Vagina (tissue), 2 donors: ENCODE data around the gene TARS1. TPM values are rescaled to one million over a fixed set of nuclear protein-coding genes. Genes with fewer than 3 reads are reported as not detected.
A peak's percentile ranks its signal among the peaks of the same experiment; 100 is the strongest.
"Not testable (repeated sequence)": the region's sequence is repeated elsewhere in the genome, so short reads cannot be mapped to it uniquely, and the experiment has no call there.

Source experiments
- DNase-seq, 2 donors: peaks; one replicate each; pipeline ENCODE4 v3.0.0-alpha.2; 2017; ENCODE audit errors: extremely low spot score in 2 of 2
- H3K27ac ChIP-seq: fragments of 200-600 bp; sonication (generic); one replicate; pipeline ENCODE4 v1.5.1; 2019
- H3K27me3 ChIP-seq: fragments of 200-600 bp; sonication (generic); one replicate; pipeline ENCODE4 v1.5.1; 2019
- H3K36me3 ChIP-seq, 2 donors: fragments of 200-600 bp; sonication (generic); one replicate each; pipeline ENCODE4 v1.5.1; 2017 to 2019
- H3K4me1 ChIP-seq: fragments of 200-600 bp; sonication (generic); one replicate; pipeline ENCODE4 v1.5.1; 2019
- H3K4me3 ChIP-seq, 2 donors: fragments of 200-600 bp; sonication (generic); 1 replicate in 1 of 2; 2 replicates in 1 of 2; pipeline ENCODE4 v1.5.1; 2016 to 2019
- H3K9me3 ChIP-seq: fragments of 200-600 bp; sonication (generic); one replicate; pipeline ENCODE4 v1.5.1; 2019
- CTCF ChIP-seq, 3 experiments: fragments of 450-650 bp in 2 of 3; fragments of 200-600 bp in 1 of 3; sonication (generic) in 1 of 3; IDR thresholded peaks; one replicate each; pipeline ENCODE4 v1.5.1; 2017 to 2019; ENCODE audit warnings: antibody characterized with exemption in 3 of 3, mild to moderate bottlenecking in 2 of 3, moderate library complexity in 2 of 3
- POLR2A ChIP-seq, 2 donors: fragments of 450-650 bp; IDR thresholded peaks; one replicate each; pipeline ENCODE4 v1.6.1; 2017; ENCODE audit warnings: antibody characterized with exemption in 2 of 2, mild to moderate bottlenecking in 2 of 2, moderate library complexity in 2 of 2
- POLR2AphosphoS5 ChIP-seq, 2 donors: sonication (generic); formaldehyde crosslinking; IDR thresholded peaks; one replicate each; pipeline ENCODE4 v1.9.0; 2017; ENCODE audit warnings: antibody characterized with exemption in 2 of 2, mild to moderate bottlenecking in 2 of 2, low read depth in 1 of 2; ENCODE audit not compliant: insufficient read depth in 1 of 2
- intact Hi-C: fragments of 100-400 bp; cut with DNase I; formaldehyde crosslinking; loops from one replicate; pipeline ENCODE4 v1.15.1; 2023
- total RNA-seq: library from RNA; depleted of rRNA; stranded (reverse); fragments of >200 nt; gene quantifications from one replicate; pipeline ENCODE4 v1.2.3, GENCODE V29; 2016

TARS1 gene
- total RNA-seq, 1 donor from 2014 or later, result 44.4 TPM

GRCh38 chr5:33435893-33436490 lies 4.8 kb upstream of the TARS1 start:
- intact Hi-C loops, H3K4me3 ChIP-seq, H3K27me3 ChIP-seq, DNase-seq, H3K27ac ChIP-seq, H3K9me3 ChIP-seq, H3K36me3 ChIP-seq: not testable (repeated sequence)
- peaks cover 14% of the 10 kb centered on the region for H3K4me1 ChIP-seq
- TF ChIP-seq CTCF (IDR thresholded peaks at IDR 0.05), result peak; percentile 54 to 80 (median 72)
- peak in 1 of 2 donors; percentile 17 for TF ChIP-seq POLR2AphosphoS5 (IDR thresholded peaks at IDR 0.05; ENCODE audit: insufficient read depth in 1 of 2, low read depth in 1 of 2)

GRCh38 chr5:33438996-33439395 lies 1.8 kb upstream of the TARS1 start:
- Histone ChIP-seq H3K4me3 (no peak overlapping the region), H3K9me3 (no peaks in the 10 kb centered on the region), H3K36me3 (no peaks in the 10 kb centered on the region), H3K27me3 (no peaks in the 10 kb centered on the region), H3K27ac (no peak overlapping the region), H3K4me1 (peaks cover 36% of the 10 kb centered on the region)
- intact Hi-C loops, result no loop called here
- TF ChIP-seq POLR2A (IDR thresholded peaks at IDR 0.05) (no peak), CTCF (IDR thresholded peaks at IDR 0.05) (no peak), POLR2AphosphoS5 (IDR thresholded peaks at IDR 0.05; ENCODE audit: insufficient read depth in 1 of 2, low read depth in 1 of 2) (no peak)
- no peak for DNase-seq

DNA sequence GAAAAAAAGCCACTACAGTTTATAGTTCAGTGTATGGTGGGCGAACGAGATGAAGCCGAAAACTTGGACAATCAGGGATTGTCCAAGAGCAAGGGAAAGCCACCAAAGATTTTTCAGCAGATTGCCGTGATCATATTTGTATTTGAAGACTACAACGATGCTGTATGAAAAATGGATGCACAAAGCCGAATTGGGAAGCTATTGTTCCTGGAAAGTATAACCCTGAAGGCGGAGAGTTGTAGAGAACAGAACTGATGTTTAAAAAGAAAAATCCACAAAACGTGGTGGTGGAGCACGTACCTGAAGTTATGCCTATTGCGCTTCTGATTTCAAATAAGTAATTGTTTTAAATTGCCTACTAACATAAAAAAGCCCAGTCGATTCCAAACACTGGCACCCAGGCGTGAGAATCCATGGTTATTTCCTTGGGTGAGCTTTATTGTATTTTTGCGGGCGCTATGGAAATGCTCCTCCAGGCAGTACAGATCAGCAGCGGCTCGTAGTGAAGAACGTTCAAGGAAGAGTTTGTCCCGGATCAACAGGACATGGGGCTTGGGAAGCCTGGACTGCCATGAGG lies 772 bp upstream of the TARS1 start:
- Histone ChIP-seq H3K36me3 (no peaks in the 10 kb centered on the region), H3K27ac (peak overlapping the region; percentile 91), H3K9me3 (no peaks in the 10 kb centered on the region), H3K4me1 (peaks cover 46% of the 10 kb centered on the region), H3K4me3 (peak overlapping the region; percentile 69 to 73), H3K27me3 (no peaks in the 10 kb centered on the region)
- DNase-seq, result no peak
- intact Hi-C loops, result no loop called here
- TF ChIP-seq POLR2AphosphoS5 (IDR thresholded peaks at IDR 0.05; ENCODE audit: insufficient read depth in 1 of 2, low read depth in 1 of 2) (no peak), POLR2A (IDR thresholded peaks at IDR 0.05) (no peak), CTCF (IDR thresholded peaks at IDR 0.05) (no peak)

DNA sequence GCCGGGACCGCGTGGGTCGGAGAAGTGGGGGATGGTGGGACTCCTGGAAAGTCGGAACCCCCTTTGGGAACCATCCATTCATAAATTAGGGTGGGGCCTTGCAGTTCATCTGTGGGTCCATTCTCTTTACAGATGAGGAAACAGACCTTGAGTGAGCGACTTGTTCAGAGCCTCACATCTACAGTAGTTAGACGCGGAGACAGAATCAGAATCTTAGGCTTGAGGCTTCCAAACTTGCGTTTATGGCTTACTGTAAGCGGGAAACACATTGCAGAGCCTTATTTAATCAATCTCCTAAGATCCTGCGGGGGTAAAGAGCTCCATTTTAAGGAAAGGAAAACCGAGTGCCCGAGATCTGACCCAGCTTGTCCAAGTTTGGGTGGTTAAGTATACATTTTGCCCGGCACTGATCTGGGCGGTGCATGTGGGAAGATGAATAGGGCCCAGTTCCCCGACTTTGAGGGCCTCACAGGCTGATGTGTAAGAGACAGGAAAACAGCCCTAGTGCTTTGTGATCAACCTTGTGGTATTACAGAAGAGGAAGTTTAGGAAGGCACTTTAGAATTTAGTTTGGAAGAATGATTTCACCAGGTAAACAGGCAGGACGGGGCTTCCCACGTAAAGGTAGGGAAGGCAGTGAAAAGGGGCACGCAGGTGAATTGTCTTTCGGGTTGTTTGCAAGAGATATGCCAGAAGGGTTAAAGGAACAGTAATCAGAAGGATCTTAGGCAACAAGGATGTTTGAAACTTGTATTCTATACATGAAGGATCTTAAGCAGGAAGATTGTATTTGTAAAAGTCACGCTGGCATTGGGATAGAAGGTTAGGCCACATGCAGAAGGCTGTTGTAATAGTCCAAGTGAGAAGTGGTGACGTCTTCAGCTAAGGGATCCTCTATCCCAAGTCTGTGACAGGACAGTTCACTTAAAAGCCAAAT lies 744 bp downstream of the TARS1 start:
- H3K27me3 ChIP-seq, result no peaks in the 10 kb centered on the region
- DNase-seq, result no peak
- peak overlapping the region; percentile 91 for H3K27ac ChIP-seq
- peak overlapping the region; percentile 69 to 73 for H3K4me3 ChIP-seq
- H3K36me3 ChIP-seq, result peaks cover 0 to 9% of the 10 kb centered on the region in 2 donors
- TF ChIP-seq POLR2AphosphoS5 (IDR thresholded peaks at IDR 0.05; ENCODE audit: insufficient read depth in 1 of 2, low read depth in 1 of 2) (no peak), POLR2A (IDR thresholded peaks at IDR 0.05) (no peak), CTCF (IDR thresholded peaks at IDR 0.05) (no peak)
- no peaks in the 10 kb centered on the region for H3K9me3 ChIP-seq
- intact Hi-C loops, result no loop called here
- H3K4me1 ChIP-seq, result peaks cover 58% of the 10 kb centered on the region
